Measurements from ENCODE around the gene PPA1. TPM values are rescaled to one million over a fixed set of nuclear protein-coding genes. Genes with fewer than 3 reads are reported as not detected.
A peak's percentile ranks its signal among the peaks of the same experiment; 100 is the strongest.

The PPA1 gene
- total and polyA plus RNA-seq, 10 donors, result 54.8 to 133 (median 78.5) TPM

DNA sequence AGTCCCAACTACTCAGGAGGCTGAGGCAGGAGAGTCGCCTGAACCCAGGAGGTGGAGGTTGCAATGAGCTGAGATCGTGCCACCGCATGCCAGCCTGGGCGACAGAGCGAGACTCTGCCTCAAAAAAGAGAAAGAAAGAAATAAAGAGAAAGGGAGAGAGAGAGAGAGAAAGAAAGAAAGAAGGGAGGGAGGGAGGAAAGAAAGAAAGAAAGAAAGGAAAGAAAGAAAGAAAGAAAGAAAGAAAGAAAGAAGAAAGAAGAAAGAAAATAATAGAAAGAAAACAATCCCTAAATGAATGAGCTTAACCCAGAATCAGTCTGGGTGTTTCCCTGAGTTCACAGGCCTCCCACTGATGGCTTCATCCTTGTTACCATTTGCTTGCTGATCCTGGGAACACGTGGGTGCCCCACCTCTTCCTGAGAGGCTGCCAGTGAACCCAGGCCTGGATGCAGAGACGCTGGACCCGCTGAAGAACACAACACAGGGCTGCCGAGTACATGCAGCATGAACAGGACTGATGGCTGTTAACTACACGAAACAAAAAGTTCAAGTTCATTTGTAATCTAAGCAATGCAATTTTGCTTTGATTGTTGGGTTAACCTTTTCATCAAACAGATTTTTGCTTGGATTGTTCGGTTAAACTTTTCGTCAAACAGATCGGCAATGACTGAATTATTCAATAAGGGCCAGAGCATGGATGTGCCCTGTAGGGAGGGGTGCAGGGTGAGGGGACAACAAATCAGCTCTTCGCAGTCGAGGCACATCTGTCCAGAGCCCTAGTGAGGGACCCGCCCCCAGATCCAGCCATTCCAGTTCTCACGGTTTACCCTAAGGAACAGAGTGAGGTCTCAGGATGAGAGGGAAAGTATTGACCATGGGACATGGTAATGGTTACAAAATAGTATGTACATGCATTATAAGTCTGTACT is 39.0 kb upstream of the PPA1 start:
- Histone ChIP-seq H3K4me3 (no peak overlapping the region), H3K36me3 (no peaks in the 10 kb centered on the region), H3K4me1 (peaks cover 5 to 26% (median 13%) of the 10 kb centered on the region in 6 donors), H3K9me3 (peaks cover 0 to 8% (median 5%) of the 10 kb centered on the region in 8 donors), H3K27me3 (replicated peaks in 1 of 7) (no peaks in the 10 kb centered on the region), H3K27ac (no peak overlapping the region)
- intact Hi-C loops (cut with DNase I; ENCODE audit: low total_unique reads), result loop anchor here (10.0 kb wide), 1 partner anchor 93 kb away; no protein-coding TSS in a partner anchor
- TF ChIP-seq POLR2A (IDR thresholded peaks at IDR 0.05), result no peak
- TF ChIP-seq POLR2AphosphoS5 (IDR thresholded peaks at IDR 0.05), result no peak
- TF ChIP-seq, protein P1, sequence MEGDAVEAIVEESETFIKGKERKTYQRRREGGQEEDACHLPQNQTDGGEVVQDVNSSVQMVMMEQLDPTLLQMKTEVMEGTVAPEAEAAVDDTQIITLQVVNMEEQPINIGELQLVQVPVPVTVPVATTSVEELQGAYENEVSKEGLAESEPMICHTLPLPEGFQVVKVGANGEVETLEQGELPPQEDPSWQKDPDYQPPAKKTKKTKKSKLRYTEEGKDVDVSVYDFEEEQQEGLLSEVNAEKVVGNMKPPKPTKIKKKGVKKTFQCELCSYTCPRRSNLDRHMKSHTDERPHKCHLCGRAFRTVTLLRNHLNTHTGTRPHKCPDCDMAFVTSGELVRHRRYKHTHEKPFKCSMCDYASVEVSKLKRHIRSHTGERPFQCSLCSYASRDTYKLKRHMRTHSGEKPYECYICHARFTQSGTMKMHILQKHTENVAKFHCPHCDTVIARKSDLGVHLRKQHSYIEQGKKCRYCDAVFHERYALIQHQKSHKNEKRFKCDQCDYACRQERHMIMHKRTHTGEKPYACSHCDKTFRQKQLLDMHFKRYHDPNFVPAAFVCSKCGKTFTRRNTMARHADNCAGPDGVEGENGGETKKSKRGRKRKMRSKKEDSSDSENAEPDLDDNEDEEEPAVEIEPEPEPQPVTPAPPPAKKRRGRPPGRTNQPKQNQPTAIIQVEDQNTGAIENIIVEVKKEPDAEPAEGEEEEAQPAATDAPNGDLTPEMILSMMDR (IDR thresholded peaks at IDR 0.05 in 8 of 11, conservative IDR thresholded peaks at IDR 0.05 in 3 of 11), result peak in 1 of 11 experiments; percentile 12
- DNase-seq, result no peak
- whole genome bisulfite sequencing, 5 donors, result 75 to 80% (median 78%) methylated on average over 17 of the region's 17 CpGs

DNA sequence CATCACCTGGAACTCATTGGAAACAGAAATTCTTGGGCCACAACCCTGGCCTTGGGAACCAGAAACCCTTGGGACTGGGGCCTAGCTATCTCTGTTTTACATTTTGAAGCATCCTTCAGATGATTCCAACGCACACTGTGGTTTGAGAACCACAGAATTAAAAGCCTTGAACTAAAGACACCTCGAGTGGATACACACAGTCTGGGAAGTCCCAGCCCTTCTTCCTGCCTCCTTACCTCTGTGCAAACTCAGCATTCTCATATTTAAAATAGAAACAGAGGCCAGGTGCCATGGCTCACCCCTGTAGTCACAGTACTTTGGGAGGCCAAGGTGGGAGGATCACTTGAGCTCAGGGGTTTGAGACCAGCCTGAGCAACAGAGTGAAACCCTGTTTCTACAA is 37.7 kb upstream of the PPA1 start:
- Histone ChIP-seq H3K36me3 (no peaks in the 10 kb centered on the region), H3K27me3 (replicated peaks in 1 of 7) (no peaks in the 10 kb centered on the region), H3K4me1 (peaks cover 5 to 26% (median 13%) of the 10 kb centered on the region in 6 donors), H3K27ac (no peak overlapping the region), H3K9me3 (peaks cover 0 to 7% (median 5%) of the 10 kb centered on the region in 8 donors), H3K4me3 (no peak overlapping the region)
- intact Hi-C loops (cut with DNase I; ENCODE audit: low total_unique reads), result loop anchor here (10.0 kb wide), 1 partner anchor 94 kb away; no protein-coding TSS in a partner anchor
- no peak for DNase-seq
- 55 to 69% (median 60%) methylated on average over 2 of the region's 2 CpGs for WGBS, 5 donors
- TF ChIP-seq POLR2AphosphoS5 (IDR thresholded peaks at IDR 0.05), result no peak
- TF ChIP-seq, protein P1 (IDR thresholded peaks at IDR 0.05 in 8 of 11, conservative IDR thresholded peaks at IDR 0.05 in 3 of 11), result no peak
- TF ChIP-seq POLR2A (IDR thresholded peaks at IDR 0.05), result no peak

DNA sequence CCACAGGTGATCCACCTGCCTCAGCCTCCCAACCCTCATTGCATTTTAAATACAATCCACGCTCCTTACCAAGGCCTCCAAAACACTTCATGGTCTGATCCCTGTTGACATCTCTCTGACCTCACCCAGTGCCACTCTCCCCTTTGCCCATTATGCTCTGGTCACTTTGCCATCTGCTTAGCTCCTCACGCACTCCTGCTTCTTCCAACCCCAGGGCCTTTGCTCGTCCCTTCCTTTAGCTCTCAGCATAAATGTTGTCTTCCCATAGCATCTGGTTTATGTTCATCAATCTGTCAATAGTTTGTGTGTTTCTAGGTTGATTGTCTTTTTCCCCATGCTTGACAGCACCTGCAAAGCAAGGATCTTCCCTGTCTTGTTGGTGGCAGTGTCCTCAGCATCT is 36.5 kb upstream of the PPA1 start:
- WGBS, 5 donors, result 92 to 99% (median 97%) methylated on average over 3 of the region's 3 CpGs
- intact Hi-C loops (cut with DNase I; ENCODE audit: low total_unique reads), result loop anchor here (10.0 kb wide), 1 partner anchor 95 kb away; no protein-coding TSS in a partner anchor
- Histone ChIP-seq H3K36me3 (no peaks in the 10 kb centered on the region), H3K27ac (no peak overlapping the region), H3K9me3 (no peaks in the 10 kb centered on the region), H3K27me3 (replicated peaks in 1 of 7) (no peaks in the 10 kb centered on the region), H3K4me3 (no peak overlapping the region), H3K4me1 (peaks cover 5 to 19% (median 11%) of the 10 kb centered on the region in 6 donors)
- no peak for DNase-seq
- TF ChIP-seq POLR2A (IDR thresholded peaks at IDR 0.05), result no peak
- TF ChIP-seq POLR2AphosphoS5 (IDR thresholded peaks at IDR 0.05), result no peak
- TF ChIP-seq, protein P1 (IDR thresholded peaks at IDR 0.05 in 8 of 11, conservative IDR thresholded peaks at IDR 0.05 in 3 of 11), result no peak

DNA sequence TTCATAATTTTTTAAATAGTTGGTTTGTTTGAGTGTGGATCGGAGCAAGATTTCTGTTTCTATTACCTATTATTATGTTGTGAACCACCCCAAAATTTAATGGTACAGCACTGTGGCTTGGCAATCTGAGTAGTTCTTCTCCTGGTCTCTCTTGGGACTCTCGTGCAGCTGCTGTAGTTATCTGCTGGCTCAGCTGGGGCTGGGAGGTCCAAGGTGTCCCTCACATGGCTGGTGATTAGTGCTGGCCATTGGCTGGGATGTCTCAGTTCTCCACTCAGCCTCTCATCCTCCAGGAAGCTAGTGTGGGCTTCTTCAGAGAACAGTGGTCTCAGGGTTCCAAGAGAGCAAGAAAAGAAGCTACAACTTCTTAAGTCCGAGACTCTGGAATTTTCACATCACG is 35.1 kb upstream of the PPA1 start:
- intact Hi-C loops (cut with DNase I; ENCODE audit: low total_unique reads), result no loop called here
- WGBS, 5 donors, result 86 to 92% (median 90%) methylated on average over 4 of the region's 4 CpGs
- no peak for DNase-seq
- H3K36me3 ChIP-seq, result no peaks in the 10 kb centered on the region
- H3K9me3 ChIP-seq, result no peaks in the 10 kb centered on the region
- H3K4me3 ChIP-seq, result no peak overlapping the region
- TF ChIP-seq POLR2AphosphoS5 (IDR thresholded peaks at IDR 0.05) (no peak), POLR2A (IDR thresholded peaks at IDR 0.05) (no peak)
- TF ChIP-seq, protein P1 (IDR thresholded peaks at IDR 0.05 in 8 of 11, conservative IDR thresholded peaks at IDR 0.05 in 3 of 11), result no peak
- no peaks in the 10 kb centered on the region for H3K27me3 ChIP-seq (replicated peaks in 1 of 7)
- no peak overlapping the region for H3K27ac ChIP-seq
- peaks cover 5 to 13% (median 11%) of the 10 kb centered on the region in 6 donors for H3K4me1 ChIP-seq

Data from spleen (tissue), 11 donors.